Activated CD4-positive, alpha-beta T cell treated with anti-CD3 and anti-CD28 coated beads, Interleukin-2, amount 50 U/mL, for 16 hours (primary cell): ENCODE data around the gene TEX22.

Experiments
- DNase-seq: peaks from one replicate; pipeline ENCODE4 v3.0.0-alpha.2; 2020

Gene TEX22

GRCh38 chr14:105422695-105423487 is 24.6 kb downstream of the TEX22 start:
- DNase-seq = no peak

GRCh38 chr14:105423488-105424195 is 25.3 kb downstream of the TEX22 start:
- no peak for DNase-seq

DNA sequence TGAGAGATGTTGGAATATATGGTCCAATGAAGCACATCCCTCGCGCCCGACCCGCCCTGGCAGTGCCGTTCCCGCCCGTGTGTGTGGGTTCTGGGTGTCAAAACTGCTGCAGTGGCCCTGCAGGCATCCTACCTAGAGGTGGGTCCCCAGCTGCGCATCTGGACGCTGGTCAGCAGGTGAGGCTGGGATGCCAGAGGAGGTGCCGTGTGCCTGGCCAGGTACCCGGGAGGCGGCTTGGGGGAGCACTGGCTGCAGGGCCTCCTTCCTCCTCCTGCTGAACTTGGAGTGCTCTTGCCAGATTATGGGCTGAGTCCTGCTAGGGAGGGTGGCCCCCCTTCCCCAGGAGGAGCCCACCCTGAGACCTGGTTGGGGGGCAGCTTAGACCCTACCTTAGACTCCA is 26.5 kb downstream of the TEX22 start:
- no peak for DNase-seq

DNA sequence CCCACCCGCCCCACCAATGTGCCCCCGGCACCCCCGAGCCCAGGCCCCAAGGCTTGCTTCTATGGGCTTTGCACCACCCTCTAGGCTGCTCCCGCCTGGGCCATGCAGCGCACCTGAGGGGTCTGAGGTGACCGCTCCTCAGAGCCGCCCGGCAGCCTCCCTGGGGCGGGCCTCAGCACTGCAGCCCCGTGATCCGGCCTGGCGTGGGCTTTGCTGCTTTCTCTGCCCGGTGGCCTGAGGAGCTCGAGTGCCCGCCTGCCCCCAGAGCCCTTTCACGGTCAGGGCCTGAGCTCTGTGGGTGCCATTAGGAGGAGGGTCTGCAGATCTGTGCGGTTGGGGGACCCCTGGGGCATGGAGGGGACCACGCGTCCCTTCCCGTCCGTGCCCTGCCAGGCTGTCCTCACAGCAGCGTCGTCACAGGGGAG is 27.5 kb downstream of the TEX22 start:
- no peak for DNase-seq

DNA sequence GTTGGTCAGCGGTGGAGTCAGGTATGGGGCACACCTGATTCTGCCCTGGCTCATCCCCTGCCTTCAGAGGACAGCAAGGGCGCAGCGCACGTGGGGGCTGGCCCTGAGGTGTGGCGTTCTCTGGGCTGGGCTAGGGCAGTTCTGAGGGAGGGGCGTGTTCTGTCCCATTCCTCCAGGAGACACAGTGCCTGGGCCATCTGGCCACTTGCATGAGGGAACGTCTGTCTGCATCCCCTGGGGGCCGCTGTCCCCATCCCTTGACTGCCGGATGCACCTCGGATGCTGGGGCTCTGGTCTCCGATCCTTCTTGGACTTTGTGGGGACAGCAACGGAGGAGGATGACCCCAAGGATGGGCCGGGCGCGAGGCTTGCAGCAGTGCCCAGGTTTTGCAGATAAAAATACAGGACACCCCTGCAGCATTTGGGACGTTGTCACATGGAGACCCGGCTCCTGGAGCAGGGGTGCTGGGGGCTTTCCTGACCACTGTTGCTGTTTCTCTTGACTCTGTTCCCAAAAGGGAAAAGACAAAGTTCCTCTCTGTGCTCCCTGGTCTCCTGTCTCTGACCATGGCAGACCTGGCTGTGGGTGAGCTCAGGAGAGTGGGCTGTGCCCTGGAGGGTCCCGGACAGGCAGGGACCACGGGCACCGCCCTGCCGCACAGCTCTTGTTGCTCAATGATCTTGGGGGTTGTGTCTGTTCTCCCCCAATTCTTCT is 28.2 kb downstream of the TEX22 start:
- DNase-seq = no peak

GRCh38 chr14:105427412-105427811 is 29.1 kb downstream of the TEX22 start:
- no peak for DNase-seq

DNA sequence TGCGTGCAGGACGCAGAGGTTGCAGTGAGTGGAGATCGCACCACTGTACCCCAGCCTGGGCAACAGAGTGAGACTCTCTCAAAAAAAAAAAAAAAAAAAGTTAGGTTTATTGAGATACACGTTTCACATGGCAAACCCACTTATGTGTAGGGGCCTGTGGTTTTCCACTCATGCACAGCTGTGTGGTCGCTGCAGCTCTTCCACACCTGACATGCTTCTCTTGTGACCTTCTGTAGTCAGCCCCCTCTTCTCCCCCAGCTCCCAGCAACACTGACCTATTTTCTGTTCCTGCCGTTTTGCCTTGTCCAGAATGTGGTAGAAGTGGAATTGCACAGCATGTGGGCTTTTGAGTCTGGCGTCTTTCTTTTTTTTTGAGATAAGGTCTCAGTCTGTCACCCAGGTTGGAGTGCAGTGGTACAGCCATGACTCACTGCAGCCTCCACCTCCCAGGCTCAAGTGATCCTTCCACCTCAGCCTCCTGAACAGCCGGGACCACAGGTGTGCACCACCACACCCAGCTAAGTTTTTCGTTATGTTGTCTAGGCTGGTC is 29.7 kb downstream of the TEX22 start:
- no peak for DNase-seq

GRCh38 chr14:105430042-105430441 is 31.7 kb downstream of the TEX22 start:
- no peak for DNase-seq

DNA sequence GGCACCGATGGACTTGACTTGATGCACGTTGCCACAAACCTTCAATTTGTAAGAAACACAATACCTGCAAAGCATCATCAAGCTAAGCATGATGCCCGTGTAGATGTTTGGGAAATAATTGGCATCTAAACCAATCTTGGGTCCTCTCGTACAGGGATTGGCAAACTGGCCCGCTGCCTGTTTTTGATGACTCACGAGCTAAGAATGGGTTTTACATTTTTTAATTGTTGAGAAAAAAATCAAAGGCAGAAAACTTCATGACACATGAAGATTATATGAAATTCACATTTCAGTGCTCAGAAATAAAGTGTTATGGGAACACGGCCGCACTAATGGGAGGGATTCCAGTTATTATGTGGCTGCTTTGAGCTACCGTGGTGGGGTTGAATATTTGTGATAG is 32.2 kb downstream of the TEX22 start:
- DNase-seq = no peak

DNA sequence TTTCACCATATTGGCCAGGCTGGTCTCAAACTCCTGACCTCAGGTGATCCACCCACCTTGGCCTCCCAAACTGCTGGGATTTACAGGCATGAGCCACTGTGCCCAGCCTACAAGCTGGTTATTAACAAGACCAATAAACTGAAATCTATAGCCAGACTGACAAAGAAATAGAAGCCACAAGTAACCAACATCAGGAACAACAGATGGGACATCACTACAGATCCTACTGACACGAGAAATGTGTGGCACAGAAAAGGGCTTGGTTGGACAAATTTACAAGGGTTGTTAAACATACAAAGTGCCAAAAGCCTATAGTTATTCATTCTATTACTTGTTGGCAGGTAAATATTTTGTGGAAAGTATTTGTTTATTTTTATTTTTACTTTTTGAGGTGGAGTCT is 32.9 kb downstream of the TEX22 start:
- DNase-seq = no peak

GRCh38 chr14:105432657-105433056 is 34.3 kb downstream of the TEX22 start:
- DNase-seq = no peak

DNA sequence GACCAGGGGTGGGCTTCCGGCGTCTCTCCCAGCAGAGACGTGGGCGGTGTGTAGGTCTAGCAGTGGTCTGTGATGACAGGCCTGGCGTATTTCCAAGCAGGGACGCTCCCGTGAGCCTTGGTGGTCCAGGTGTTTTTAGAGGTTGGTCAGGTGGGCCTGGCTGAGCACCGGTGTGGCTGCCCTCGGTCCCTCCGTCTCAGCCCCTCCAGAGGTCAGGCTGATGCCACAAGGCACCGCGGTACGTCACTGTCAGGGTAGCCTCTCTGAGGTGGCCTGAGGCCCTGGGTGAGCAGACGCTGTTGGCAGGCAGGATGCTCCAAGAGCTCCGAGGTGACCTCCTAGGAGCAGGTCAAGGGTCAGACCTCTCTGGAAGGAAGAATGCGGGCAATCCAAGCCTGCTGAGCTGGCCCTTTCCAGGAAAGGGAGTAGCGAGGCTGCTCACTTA is 34.8 kb downstream of the TEX22 start:
- no peak for DNase-seq

GRCh38 chr14:105436402-105436801 is 38.1 kb downstream of the TEX22 start:
- DNase-seq = no peak

DNA sequence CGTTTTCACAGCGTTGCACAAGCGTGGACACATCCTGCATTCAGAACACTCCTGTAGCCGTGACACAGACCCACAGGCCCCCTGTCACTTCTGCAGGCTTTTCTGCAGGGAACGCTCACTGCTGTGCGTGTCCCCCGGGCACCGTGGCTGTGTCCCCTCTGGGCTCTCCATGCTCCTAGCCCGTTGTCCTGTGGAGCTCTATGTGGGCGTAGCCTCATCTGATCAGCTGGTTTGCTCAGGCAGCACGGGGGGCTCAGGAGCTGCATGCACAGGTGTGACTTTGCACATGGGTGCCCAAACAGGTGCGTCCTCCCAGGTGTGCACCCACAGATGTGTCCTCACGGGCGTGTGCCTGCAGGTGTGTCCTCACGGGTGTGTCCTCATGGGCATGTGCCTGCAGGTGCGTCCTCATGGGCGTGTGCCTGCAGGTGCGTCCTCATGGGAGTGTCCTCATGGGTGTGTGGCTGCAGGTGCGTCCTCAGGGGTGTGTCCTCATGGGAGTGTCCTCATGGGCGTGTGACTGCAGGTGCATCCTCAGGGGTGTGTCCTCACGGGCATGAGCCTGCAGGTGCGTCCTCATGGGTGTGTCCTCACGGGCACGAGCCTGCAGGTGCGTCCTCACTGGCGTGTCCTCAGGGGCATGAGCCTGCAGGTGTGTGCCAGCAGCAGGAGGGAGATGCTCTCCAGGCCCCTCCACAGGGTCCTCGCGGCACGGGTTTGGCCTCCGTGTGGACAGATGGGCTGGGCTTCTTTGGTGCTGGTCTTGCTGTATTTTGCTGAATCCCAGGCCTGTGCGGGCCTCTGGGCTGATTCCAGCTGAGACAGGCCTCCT is 38.8 kb downstream of the TEX22 start:
- DNase-seq = no peak

GRCh38 chr14:105437723-105438500 is 39.6 kb downstream of the TEX22 start:
- DNase-seq = no peak

- no peak for DNase-seq
Observed at GRCh38 chr14:105439179-105439578, 40.8 kb downstream of the TEX22 start.

DNA sequence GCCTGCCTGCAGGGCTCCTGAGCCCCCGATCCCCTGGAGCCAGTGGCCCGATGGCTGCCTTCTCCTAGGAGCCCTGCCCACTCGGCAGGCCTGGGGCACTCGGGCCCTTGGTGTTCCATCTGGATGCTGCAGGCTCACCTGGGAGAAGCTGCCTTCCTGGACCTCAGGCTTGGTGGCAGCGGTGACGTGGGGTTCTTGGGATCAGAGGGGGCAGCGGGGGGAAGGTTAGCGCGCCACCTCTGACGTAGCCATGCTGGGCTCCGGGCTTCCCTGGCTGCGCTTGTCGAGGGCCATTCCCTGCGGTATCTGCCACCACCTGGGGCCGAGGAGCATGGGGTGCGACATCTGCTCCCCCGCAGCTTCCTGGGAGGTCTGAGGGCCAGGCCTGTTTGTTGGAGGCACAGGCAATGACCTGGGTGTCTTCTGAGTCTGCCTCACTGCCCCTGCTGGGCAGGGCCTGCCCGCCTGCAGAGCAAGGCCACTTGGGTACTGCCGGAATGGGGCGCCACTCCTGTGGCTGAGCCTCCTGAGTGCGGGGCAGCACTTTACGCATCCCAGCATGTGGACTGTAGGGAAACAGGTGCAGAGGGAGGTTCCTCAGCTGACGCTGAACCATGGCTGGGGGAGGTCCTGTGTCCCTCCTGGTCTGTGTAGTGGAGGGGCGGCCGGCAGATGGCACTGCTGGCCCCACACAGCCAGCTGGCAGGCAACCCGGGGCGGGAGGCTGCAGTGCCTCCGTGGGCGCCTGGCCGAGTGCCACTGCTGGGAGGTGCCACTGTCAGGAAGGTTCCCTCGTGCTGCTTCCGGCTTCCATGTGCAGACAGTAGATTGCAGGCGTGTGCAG is 41.6 kb downstream of the TEX22 start:
- no peak for DNase-seq

GRCh38 chr14:105440554-105440900 is 42.2 kb downstream of the TEX22 start:
- no peak for DNase-seq

GRCh38 chr14:105440992-105441391 is 42.7 kb downstream of the TEX22 start:
- no peak for DNase-seq

- no peak for DNase-seq
Observed at GRCh38 chr14:105442125-105442524, 43.8 kb downstream of the TEX22 start.

GRCh38 chr14:105442834-105443233 is 44.5 kb downstream of the TEX22 start:
- no peak for DNase-seq
